GM12891 (cell line): ENCODE results near the gene COL24A1.

ENCODE experiments used
- POLR2A ChIP-seq: IDR thresholded peaks from 2 replicates; pipeline ENCODE4 v1.6.1; 2011; ENCODE audit warnings: low read depth, low read length, control low read depth
- POLR2AphosphoS5 ChIP-seq: IDR thresholded peaks from 2 replicates; pipeline ENCODE4 v1.6.1; 2011; ENCODE audit warnings: low read depth, low read length, control low read depth
- TAF1 ChIP-seq: IDR thresholded peaks from 2 replicates; pipeline ENCODE4 v1.6.1; 2011; ENCODE audit warnings: low read depth, low read length, control low read depth

DNA sequence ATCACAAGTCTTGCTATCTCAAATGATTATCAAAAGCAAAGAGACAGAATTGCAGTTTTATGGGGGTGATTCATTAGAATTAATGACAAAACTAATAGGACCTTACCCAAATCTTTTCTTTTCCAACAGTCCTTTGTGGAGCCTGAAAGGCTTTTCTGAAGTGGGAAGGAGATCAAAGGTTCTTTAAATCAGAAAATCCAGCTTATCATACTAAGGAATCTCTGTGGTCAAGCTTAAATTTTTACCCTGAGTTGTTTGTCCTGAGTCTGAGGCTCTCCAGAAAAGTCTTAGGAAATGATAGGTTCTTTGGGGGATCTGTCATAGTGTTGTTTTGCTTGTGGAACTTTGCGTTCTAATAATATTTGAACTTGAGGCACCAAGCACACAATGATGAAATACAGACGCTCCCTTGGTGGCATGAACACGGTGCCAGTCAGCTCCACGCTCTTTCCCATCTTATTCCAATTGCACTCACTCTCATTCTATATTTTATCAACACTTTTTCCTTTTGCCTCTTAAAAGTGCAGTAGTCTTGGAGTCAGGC lies 38.0 kb upstream of the COL24A1 start:
- TF ChIP-seq POLR2AphosphoS5, result no peak
- no peak for TF ChIP-seq POLR2A
- TF ChIP-seq TAF1, result no peak
